HG02642 (cell line): ENCODE data around the gene PADI3.

ENCODE experiments used
- ATAC-seq: cut with Tn5 transposase; IDR thresholded peaks from one replicate; pipeline ENCODE4 v1.9.1; 2021; ENCODE audit warnings: mild to moderate bottlenecking; ENCODE audit not compliant: unreplicated experiment, poor library complexity

Gene PADI3

GRCh38 chr1:17293681-17294425 lies 45.0 kb downstream of the PADI3 start:
- no peak for ATAC-seq

- no peak for ATAC-seq
These were observed 46.4 kb downstream of the PADI3 start for GRCh38 chr1:17295292-17295691.

DNA sequence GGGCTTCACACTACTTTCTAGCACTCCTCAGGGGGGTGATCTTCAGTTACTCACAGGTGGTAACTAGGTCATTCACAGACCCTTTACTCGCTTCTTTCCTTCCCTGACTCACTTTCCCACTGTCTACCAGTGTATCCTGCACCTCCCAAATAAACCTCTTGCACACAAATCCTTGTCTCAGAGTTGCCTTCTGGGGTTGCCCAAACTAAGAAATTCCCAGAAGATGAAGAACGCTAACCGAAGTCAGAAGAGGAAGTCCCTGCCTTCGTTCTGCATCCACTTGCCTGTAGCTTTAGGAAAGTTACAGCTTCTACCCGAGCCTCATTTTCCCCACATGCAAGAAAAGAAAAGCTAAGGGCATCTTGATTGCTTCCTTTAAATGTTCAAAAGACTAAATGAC lies 47.2 kb downstream of the PADI3 start:
- no peak for ATAC-seq

- ATAC-seq, result no peak
These were observed 49.1 kb downstream of the PADI3 start for GRCh38 chr1:17297991-17298390.

- no peak for ATAC-seq
These were observed 52.9 kb downstream of the PADI3 start for GRCh38 chr1:17301767-17302166.

GRCh38 chr1:17304151-17304825 lies 55.4 kb downstream of the PADI3 start:
- no peak for ATAC-seq

DNA sequence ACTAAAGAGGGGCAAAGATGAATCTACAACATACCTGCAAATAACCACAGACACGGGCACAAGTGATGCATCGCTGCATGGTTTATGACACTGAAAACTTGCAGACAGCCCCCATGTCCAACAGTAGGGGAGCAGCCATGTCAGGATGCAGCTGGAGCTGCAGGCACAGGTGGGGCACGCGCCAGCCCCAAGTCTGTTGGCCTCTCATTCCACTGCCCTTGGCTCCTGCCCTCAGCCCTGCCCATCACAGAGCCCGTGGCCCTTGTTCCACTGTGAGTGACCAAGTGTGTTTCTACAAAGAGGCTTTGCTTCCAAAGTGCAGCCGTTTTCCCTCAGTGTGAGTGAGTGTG lies 55.9 kb downstream of the PADI3 start:
- no peak for ATAC-seq

DNA sequence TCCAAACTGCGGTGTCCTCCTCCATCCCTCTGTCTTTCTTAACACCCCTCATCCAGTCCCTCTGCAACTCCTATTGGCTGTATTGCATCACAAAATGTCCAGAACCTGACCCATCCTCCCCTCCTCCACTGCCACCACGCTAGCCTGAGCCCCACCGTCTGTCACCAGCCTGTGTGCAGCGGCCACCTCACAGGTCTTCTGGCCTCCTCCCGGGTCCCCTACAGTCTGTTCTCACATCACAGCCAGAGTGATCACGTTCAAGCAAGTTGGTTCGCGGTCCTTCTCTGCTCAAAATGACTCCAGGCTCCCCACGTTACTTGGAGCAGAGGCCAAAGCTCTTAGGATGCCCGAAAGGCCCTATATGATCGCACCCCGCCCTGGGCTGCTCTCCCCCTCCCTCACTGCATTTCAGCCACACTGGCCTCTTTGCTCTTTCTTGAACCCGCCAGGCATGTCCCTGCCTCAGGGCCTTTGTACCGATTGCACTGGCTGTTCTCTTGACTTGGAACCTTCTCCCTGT lies 56.7 kb downstream of the PADI3 start:
- ATAC-seq, result no peak

- ATAC-seq, result no peak
These were observed 57.5 kb downstream of the PADI3 start for GRCh38 chr1:17306407-17306806.

- ATAC-seq, result no peak
These were observed 58.0 kb downstream of the PADI3 start for GRCh38 chr1:17306921-17307320.

- ATAC-seq, result no peak
These were observed 58.4 kb downstream of the PADI3 start for GRCh38 chr1:17307329-17307728.

- ATAC-seq, result no peak
These were observed 59.0 kb downstream of the PADI3 start, which contains the start of gene PADI4 for GRCh38 chr1:17307946-17308345. Gene PADI4 (plus strand): TSS chr1:17308197. CDS start chr1:17308223, 26 bp downstream.

- no peak for ATAC-seq
These were observed 59.7 kb downstream of the PADI3 start for GRCh38 chr1:17308593-17308992.

- no peak for ATAC-seq
These were observed 60.6 kb downstream of the PADI3 start for GRCh38 chr1:17309426-17310067.

- no peak for ATAC-seq
These were observed 61.3 kb downstream of the PADI3 start for GRCh38 chr1:17310068-17310640.

GRCh38 chr1:17313530-17314309 lies 64.8 kb downstream of the PADI3 start:
- no peak for ATAC-seq

DNA sequence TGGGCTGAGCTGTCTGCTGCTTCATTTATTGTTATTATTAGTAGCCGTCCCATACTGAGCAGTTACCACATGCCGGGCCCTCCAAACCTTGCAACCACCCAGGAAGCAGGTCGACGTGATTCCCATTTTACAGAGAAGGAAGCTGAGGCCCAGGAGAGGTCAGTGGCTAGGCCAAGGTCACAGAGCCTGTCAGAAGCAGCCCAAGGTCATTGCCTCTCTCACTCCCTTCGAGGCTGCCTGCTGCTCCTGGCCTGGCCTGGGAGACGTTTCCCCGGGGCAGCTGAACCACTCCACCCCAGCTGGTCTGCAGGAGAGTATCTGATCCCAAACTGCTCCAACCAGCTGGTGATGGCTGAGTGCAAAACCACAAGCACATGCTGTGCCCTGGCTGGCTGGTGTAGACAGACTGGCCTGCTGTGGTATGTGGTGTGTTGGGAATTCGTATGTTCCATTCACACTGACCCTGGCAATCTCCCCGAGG lies 65.6 kb downstream of the PADI3 start:
- ATAC-seq, result no peak

GRCh38 chr1:17315542-17316130 lies 66.7 kb downstream of the PADI3 start:
- no peak for ATAC-seq

DNA sequence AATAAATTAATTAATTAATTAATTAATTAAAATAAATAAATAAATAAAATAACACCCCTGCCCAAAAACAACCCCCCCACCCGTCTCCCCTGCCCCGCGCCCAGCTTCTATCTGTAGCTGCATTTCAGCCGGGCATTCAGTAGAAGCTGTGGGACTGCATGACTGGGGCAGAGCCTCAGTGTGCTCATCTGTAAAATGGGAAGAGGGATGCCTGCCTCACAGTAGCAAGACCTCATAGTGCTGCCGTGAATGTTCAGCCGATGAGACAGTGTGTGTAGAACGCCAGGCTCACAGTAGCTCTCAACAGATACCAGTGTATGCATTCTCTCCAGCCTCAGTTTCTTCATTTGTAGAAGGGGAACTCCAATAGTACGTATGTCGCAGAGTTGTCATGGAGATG lies 67.8 kb downstream of the PADI3 start:
- ATAC-seq, result no peak

DNA sequence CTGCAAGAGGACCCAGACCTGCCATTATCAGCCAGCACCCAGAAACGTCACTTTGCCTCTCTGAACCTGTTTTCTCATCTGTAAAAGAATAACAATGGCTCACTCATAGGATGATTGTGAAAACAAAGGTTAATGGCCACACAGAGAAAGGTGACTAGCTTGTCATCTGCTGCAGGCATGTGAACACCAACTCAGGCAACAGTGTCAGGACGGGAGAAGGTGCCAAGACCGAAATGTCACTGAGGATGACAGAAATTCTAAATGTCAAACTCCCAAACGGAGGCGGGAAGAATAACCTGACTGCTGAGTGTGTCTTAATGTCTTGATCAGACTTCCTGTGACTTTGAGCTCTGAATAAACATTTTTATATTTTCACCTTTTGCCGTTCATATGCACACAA lies 69.4 kb downstream of the PADI3 start:
- no peak for ATAC-seq
